Lower lobe of right lung (tissue), 2 donors: Measurements from ENCODE around the gene DENND2A. TPM values are rescaled to one million over a fixed set of nuclear protein-coding genes. Genes with fewer than 3 reads are reported as not detected.

Experiments
- ATAC-seq, 2 donors: fragments of 200-7000 bp; cut with Tn5 transposase; one replicate each; pipeline ENCODE4 v1.9.1; 2020 to 2022; ENCODE audit warnings: mild to moderate bottlenecking in 2 of 2, moderate library complexity in 2 of 2
- DNase-seq: peaks from one replicate; pipeline ENCODE4 v3.0.0-alpha.2; 2020
- H3K27ac ChIP-seq: fragments of 200-600 bp; one replicate; pipeline ENCODE4 v1.8.0; 2022
- H3K27me3 ChIP-seq: fragments of 200-600 bp; one replicate; pipeline ENCODE4 v1.8.0; 2022; ENCODE audit warnings: low read depth
- H3K36me3 ChIP-seq: fragments of 200-600 bp; one replicate; pipeline ENCODE4 v1.8.0; 2022; ENCODE audit warnings: mild to moderate bottlenecking
- H3K4me1 ChIP-seq: fragments of 200-600 bp; one replicate; pipeline ENCODE4 v1.8.0; 2022
- H3K4me3 ChIP-seq: fragments of 200-600 bp; one replicate; pipeline ENCODE4 v1.8.0; 2022; ENCODE audit warnings: mild to moderate bottlenecking
- H3K9me3 ChIP-seq: fragments of 200-600 bp; one replicate; pipeline ENCODE4 v1.8.0; 2022
- CTCF ChIP-seq: fragments of 200-600 bp; IDR thresholded peaks from one replicate; pipeline ENCODE4 v1.8.0; 2022; ENCODE audit warnings: antibody characterized with exemption, mild to moderate bottlenecking
- intact Hi-C: fragments of 100-400 bp; cut with DNase I; formaldehyde crosslinking; loops from one replicate; pipeline ENCODE4 v1.11.0; 2022
- total RNA-seq: library from RNA; stranded (reverse); fragmentation: NEBNext Ultra II Directional; extraction: Animal tissue kit (Norgen Biotek cat#: 25700); gene quantifications from one replicate; pipeline ENCODE4 v1.2.1, GENCODE V29; 2021
- donor health status: DM: no; HTN: yes; CAD: no; lungs with severe emphysema.

The DENND2A gene
- total RNA-seq, 1 donor from 2014 or later: 19.0 TPM

DNA sequence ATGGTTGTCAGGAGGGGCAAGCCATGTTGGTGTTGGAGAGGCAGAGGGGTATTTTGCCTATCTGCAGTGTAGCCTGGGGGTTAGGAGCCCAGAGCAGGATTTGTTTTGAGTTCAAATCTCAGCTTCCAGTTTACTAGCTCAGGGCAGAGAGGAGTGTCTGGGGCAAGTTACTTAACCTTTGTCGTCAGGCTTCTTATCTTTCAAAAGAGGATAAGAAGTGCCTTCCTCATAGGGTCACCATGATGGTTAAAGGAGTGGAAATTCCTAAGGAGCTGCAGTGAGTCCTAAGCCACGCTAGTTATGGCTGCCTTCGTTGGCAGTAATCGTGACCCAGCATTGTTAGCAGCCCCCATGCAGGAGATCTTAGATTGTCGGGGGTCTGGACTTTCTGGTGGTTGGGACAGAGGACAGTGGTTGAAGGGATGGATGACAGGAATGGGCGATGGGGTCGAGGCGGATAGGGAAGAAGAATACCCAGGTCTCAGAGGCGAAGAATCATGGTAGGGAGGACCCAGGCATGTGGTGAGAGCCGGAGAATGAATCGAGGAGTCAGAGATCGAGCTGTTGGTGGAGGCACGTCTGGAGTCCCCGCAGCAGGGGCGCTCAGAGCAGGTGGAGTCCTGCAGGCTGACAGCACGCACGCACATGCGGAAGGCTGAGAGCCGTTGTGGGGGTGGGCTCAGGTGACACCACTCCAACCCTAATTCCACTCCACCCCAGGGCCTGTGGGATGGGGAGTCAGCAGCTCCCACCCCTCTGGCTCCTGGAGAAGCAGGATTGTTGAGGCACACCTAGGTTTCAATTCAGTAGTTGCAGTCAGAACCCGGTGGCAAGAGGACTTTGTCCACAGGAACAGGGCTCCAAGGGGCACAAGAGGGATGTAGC is 43.7 kb upstream of the DENND2A start:
- Histone ChIP-seq H3K27ac (no peak overlapping the region), H3K27me3 (no peaks in the 10 kb centered on the region), H3K4me1 (no peaks in the 10 kb centered on the region), H3K4me3 (no peak overlapping the region), H3K9me3 (no peaks in the 10 kb centered on the region), H3K36me3 (peaks cover 82% of the 10 kb centered on the region)
- intact Hi-C loops: no loop called here
- no peak for TF ChIP-seq CTCF
- no peak for DNase-seq
- ATAC-seq: no peak

- H3K9me3 ChIP-seq: no peaks in the 10 kb centered on the region
- no peak overlapping the region for H3K27ac ChIP-seq
- H3K4me3 ChIP-seq: no peak overlapping the region
- no peaks in the 10 kb centered on the region for H3K4me1 ChIP-seq
- H3K36me3 ChIP-seq: peaks cover 81% of the 10 kb centered on the region
- intact Hi-C loops: no loop called here
- no peak for ATAC-seq
- DNase-seq: no peak
- H3K27me3 ChIP-seq: no peaks in the 10 kb centered on the region
- TF ChIP-seq CTCF: no peak
These were observed 43.0 kb upstream of the DENND2A start for GRCh38 chr7:140683657-140684056.

GRCh38 chr7:140681766-140682165 is 41.2 kb upstream of the DENND2A start:
- intact Hi-C loops: no loop called here
- H3K27ac ChIP-seq: no peak overlapping the region
- no peak for ATAC-seq

DNA sequence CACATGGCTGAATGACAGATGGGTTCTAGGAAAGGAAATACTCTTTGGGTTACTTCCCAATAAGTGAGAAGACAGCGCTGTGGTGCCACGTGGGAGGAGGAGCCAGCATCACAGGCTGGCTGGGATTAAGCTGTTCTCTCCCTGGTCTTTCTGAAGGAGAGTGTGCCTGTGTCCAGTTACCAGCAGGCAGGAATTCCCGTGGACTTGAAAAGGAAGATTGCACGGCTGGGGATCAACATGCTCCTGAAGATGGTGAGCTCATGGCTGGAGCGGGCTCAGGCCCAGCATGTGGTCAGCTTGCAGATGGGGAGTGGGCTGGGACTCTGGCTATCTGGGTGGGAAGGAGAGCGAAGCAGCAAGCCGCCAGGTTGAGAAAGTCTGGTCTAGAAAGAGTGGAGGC is 40.3 kb upstream of the DENND2A start:
- no peak for TF ChIP-seq CTCF
- no peak overlapping the region for H3K27ac ChIP-seq
- H3K27me3 ChIP-seq: no peaks in the 10 kb centered on the region
- H3K36me3 ChIP-seq: peaks cover 60% of the 10 kb centered on the region
- no peak overlapping the region for H3K4me3 ChIP-seq
- intact Hi-C loops: no loop called here
- ATAC-seq: no peak
- no peak for DNase-seq
- no peaks in the 10 kb centered on the region for H3K9me3 ChIP-seq
- peaks cover 6% of the 10 kb centered on the region for H3K4me1 ChIP-seq

More at GRCh38 chr7:140681766-140682165, 41.2 kb upstream of the DENND2A start:
- no peaks in the 10 kb centered on the region for H3K27me3 ChIP-seq
- peaks cover 66% of the 10 kb centered on the region for H3K36me3 ChIP-seq
- H3K4me1 ChIP-seq: no peaks in the 10 kb centered on the region
- no peak overlapping the region for H3K4me3 ChIP-seq
- DNase-seq: no peak
- no peak for TF ChIP-seq CTCF
- no peaks in the 10 kb centered on the region for H3K9me3 ChIP-seq

DNA sequence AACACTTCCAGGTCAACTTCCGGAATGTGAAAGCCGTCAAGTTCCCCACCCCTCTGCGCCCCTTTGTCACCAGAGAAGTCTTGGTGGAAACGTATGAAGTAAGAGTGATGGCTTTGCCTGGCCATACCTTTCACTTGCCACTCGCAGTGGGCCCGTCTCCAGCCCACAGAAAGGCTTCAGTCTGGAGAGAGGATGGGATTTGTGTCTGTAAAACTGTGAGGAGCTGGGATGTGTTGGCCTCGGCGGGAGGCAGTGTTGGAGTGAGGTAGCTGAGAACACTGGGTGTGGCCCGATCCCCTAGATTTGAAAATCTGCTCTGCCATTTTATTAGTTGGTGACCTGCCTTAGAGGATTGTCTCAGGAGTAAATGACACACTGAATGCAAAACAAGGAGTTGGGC is 38.6 kb upstream of the DENND2A start:
- H3K9me3 ChIP-seq: no peaks in the 10 kb centered on the region
- TF ChIP-seq CTCF: no peak
- ATAC-seq: no peak
- peaks cover 48% of the 10 kb centered on the region for H3K36me3 ChIP-seq
- no peak overlapping the region for H3K27ac ChIP-seq
- intact Hi-C loops: no loop called here
- H3K4me1 ChIP-seq: peaks cover 23% of the 10 kb centered on the region
- DNase-seq: no peak
- H3K4me3 ChIP-seq: no peak overlapping the region
- no peaks in the 10 kb centered on the region for H3K27me3 ChIP-seq
